HuH-7 (cell line): ENCODE results near the gene FAM3C.

Experiments used
- DNase-seq: peaks from one replicate; pipeline ENCODE4 v3.0.0; 2011; ENCODE audit warnings: low spot score

The FAM3C gene

GRCh38 chr7:121379930-121380329 lies 16.2 kb downstream of the FAM3C start:
- DNase-seq = no peak

GRCh38 chr7:121376979-121377378 lies 19.1 kb downstream of the FAM3C start:
- no peak for DNase-seq

- no peak for DNase-seq
These were observed 22.9 kb downstream of the FAM3C start for GRCh38 chr7:121373177-121373576.

GRCh38 chr7:121372376-121373010 lies 23.6 kb downstream of the FAM3C start:
- DNase-seq = no peak

DNA sequence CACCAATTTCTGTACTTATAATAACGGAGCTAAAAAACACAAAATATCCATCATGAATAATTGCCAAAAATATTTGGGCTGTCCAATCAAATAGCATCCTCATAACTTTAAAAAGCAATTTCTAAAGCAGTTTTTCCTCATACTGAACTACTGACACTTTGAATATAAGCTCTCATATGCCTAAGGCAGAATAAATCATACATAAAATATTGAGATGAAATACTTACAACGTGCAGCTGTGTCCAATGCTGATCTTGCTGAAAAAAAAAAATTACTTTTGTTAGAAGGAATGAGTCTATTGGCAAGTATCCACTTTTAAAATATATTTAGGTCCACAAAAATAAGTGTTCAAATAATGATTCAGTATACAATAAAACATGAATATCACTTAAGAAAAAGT lies 24.2 kb downstream of the FAM3C start:
- DNase-seq = no peak

DNA sequence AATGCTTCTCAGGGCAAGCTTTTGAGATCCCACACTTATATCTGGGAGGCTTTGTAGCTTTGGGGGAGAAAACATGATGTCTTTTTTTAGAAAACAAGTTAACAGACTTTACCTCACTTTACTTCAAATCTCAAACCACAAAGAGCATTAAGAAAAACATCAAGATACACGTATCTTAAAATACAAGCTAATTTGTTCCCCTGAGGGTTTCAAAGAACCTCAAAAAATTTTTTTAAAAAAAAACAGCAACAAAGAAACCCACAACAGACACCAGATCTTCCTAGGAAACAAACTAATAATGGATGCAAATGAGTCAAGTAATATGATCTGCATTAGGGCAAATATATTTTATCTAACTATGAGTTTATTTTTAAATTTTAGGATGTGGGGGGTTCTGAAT lies 24.7 kb downstream of the FAM3C start:
- no peak for DNase-seq

DNA sequence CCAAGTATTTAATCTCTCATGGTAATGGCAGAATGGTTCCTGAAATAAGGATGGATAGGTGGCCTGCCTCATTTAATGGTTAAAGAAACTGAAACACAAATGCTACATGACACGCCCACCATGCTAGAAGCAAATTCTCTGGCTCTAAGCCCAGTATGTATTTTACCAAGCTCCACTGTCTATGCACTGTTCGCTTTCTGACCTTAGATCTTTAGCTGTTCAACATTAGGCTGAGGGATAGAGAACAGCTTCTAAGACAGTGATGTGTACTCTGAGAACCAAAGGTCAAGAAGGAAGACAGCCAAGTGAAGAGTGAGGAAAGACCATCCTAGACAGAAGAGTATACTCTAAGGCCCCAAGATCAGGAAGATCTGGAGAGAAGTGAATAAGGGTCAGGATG lies 26.6 kb downstream of the FAM3C start:
- DNase-seq = no peak

DNA sequence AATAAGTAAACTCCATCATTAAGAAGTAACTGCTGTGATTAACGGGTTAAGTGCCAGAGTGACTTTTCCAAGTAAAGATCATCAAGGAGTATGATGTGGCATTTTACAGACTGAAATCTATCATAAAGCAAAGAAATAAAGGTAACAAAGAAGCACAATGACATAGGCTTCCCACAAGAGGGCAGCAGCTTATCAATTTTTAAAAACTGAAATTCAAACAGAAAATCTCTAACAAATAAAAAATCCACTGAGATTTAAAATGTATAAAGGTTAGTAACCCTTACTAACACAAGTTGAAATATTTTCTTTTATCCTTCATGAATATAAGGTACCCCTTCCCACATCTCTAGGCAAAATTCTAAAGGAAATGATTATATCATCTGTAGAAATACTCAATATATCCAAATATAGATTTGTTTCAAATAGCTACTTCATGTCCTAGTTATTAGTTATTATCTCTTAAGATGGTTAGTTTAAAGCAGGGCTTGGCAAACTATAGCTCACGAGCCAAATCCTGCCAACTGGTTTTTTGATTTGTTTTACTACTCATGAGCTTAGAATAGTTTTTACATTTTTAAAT lies 29.2 kb downstream of the FAM3C start:
- DNase-seq = no peak

- no peak for DNase-seq
These were observed 35.5 kb downstream of the FAM3C start for GRCh38 chr7:121360564-121360963.

- no peak for DNase-seq
These were observed 40.5 kb downstream of the FAM3C start for GRCh38 chr7:121355574-121355973.

DNA sequence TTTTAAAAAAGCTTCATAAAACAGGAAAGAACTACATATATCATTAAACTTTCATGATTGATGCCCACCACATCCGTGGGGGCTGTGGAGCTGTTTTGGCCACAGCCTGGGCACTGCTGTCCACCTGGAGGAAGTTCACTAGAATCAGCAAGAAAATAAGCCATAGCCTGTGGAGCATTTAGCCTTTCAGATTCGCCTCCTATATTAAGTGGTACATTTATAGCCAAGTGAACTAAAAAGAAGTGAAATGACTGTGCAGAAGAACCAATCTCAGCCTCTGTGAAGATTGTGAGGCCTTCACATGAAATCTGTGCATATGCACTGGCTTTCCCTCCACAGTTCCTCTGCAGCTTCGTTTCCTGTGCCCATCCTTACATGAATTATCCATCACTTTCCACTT lies 43.8 kb downstream of the FAM3C start:
- DNase-seq = no peak

DNA sequence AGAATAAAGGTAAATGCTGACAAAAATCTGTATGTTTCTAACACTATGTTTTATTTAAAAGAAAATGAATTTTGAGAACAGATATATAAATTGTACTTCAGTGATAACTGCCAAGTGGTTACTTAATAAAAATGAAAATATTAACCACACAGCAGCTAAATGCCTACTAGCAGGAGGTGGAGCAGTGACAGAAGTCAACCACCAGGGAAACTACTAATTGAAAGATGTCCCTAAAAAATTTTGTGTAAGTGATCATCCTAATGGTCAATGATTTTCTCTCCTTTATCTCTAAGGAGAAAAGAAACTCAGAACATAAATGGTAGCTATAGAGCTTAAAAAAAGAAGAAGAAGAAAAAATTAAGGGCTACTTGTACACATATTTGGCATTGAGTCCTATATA lies 44.4 kb downstream of the FAM3C start:
- no peak for DNase-seq

GRCh38 chr7:121344497-121344896 lies 51.6 kb downstream of the FAM3C start:
- no peak for DNase-seq

DNA sequence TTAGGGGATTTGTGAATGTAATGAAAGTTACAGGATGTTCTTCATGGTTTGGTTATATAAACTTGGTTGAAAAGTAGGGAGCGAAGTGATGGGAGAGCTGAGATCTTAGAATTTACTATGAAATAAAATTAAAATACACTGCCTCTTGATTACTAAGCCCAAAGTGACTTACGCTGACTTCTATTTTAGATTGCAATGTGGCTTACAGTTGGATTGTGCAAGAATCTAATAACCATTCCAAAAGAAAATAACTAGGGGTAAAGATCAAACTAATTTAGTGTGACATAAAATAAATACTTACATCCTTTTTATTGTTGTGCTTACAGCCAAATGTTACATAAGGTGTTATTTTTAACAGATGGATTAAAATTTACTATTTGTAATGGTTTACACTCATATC lies 52.0 kb downstream of the FAM3C start:
- DNase-seq = no peak

- DNase-seq = no peak
These were observed 52.8 kb downstream of the FAM3C start for GRCh38 chr7:121343302-121343701.

DNA sequence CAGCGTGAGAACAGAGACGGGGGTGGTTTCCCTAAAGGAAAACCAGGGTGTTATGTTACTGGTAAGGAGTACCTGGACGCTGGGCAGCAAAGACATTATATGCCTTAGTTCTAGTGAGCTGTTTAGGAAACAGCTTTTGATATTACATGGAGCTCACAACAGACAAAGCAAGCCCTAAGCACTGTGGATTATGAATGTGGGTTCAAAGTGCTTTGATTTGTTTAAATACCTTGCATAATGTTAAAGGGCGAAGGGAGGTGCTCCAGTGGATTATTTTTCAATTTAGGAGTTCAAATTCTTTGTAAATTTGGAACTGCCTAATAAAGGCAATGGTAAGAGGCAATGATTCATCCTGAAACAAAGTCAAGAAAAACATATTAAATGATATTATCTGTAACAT lies 53.5 kb downstream of the FAM3C start:
- DNase-seq = no peak

GRCh38 chr7:121341933-121342332 lies 54.2 kb downstream of the FAM3C start:
- DNase-seq = no peak

GRCh38 chr7:121339082-121339481 lies 57.0 kb downstream of the FAM3C start:
- DNase-seq = no peak

- no peak for DNase-seq
These were observed 58.7 kb downstream of the FAM3C start for GRCh38 chr7:121337398-121337797.

GRCh38 chr7:121336579-121336978 lies 59.5 kb downstream of the FAM3C start:
- no peak for DNase-seq

DNA sequence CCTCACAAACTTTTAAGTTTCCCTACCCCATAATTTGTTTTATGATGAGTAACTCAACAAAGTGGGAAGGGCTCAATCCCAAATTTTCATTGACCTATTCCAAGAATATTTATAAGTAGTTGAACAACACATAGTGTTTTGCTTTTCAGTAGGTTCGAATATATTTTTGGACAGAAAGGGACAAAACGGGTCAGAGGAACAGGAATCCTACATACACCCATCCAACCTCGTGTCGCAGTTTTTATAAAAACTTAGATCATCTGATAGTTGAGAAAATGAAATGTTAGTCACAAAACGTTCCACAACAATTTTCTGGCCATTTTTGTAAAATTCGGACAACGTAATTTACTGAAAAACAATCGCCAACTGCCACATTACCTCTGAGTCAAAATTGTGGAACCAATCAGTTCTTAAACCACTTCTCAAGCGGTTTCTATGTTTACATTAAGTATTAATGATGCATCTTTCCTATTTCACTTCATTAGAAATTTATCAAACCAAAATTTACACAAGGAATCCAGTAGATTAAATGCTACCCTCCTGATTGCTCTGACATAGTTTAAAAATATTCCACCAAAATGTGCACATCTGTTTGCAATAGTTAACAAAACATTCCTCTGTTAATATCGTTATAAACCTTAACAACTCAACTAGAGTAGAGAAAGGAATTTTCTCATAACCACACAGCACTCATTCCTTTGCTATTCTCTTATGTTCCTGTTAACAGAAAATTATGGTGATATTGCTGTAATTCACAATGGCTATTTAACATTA lies 61.0 kb downstream of the FAM3C start:
- no peak for DNase-seq

- DNase-seq = no peak
These were observed 61.7 kb downstream of the FAM3C start for GRCh38 chr7:121334376-121334775.

GRCh38 chr7:121331574-121331973 lies 64.5 kb downstream of the FAM3C start:
- DNase-seq = no peak

DNA sequence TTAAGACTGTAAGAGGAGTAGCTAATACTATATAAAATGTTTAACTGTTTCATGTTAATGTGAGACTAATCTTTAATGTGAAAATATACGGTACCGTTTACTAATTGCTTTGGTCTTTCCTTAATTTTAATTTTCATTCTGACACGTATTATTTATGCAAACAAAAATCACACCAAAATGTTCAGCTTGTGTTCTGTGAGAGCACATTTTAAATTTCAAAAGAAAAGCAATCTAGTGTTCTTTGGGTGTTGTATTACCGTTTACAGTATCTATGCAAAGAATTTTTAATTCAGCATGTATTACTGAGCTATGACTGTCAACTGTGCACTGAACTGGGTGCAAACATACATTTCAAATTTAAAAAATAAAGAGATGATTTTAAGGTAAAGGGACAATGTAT lies 65.1 kb downstream of the FAM3C start:
- DNase-seq = no peak
